22Rv1 (cell line): ENCODE measurements around the gene PER3.

Experiments used
- CTCF ChIP-seq: fragments of 450-650 bp; IDR thresholded peaks from 2 replicates; pipeline ENCODE4 v1.5.1; 2017; ENCODE audit warnings: mild to moderate bottlenecking
- ZFX ChIP-seq: fragments of 450-650 bp; IDR thresholded peaks from 2 replicates; pipeline ENCODE4 v1.6.1; 2017; ENCODE audit warnings: antibody characterized with exemption, borderline replicate concordance

GRCh38 chr1:7768583-7768982 lies 15.5 kb upstream of the PER3 start:
- TF ChIP-seq CTCF (no peak), ZFX (no peak)
